Coronary artery (tissue), 2 donors: ENCODE data around the gene BLTP3B.

ENCODE experiments used
- DNase-seq: peaks from one replicate; pipeline ENCODE4 v3.0.0-alpha.2; 2017; ENCODE audit warnings: low spot score
- H3K27ac ChIP-seq, 2 donors: fragments of 200-600 bp; sonication (generic); one replicate each; pipeline ENCODE4 v1.5.1; 2016 to 2019
- H3K4me3 ChIP-seq: fragments of 200-600 bp; sonication (generic); 2 replicates; pipeline ENCODE4 v1.5.1; 2016; ENCODE audit warnings: mild to moderate bottlenecking, moderate library complexity
- CTCF ChIP-seq: fragments of 200-600 bp; sonication (generic); IDR thresholded peaks from one replicate; pipeline ENCODE4 v1.5.1; 2019; ENCODE audit warnings: antibody characterized with exemption

Gene BLTP3B

GRCh38 chr12:100138048-100138802 is 4.4 kb downstream of the BLTP3B start:
- DNase-seq: no peak
- H3K4me3 ChIP-seq: peak overlapping the region; percentile 48
- TF ChIP-seq CTCF: no peak
- peak overlapping the region in 1 of 2 donors; percentile 61 for H3K27ac ChIP-seq

- Histone ChIP-seq H3K4me3 (no peak overlapping the region), H3K27ac (no peak overlapping the region)
- TF ChIP-seq CTCF: no peak
- DNase-seq: no peak
Measured at GRCh38 chr12:100133200-100133599, 9.5 kb downstream of the BLTP3B start.

- H3K27ac ChIP-seq: no peak overlapping the region
Measured at GRCh38 chr12:100128512-100128908, 14.2 kb downstream of the BLTP3B start.

GRCh38 chr12:100127766-100128511 is 14.7 kb downstream of the BLTP3B start:
- no peak overlapping the region for H3K4me3 ChIP-seq
- no peak overlapping the region for H3K27ac ChIP-seq
- DNase-seq: no peak
- TF ChIP-seq CTCF: no peak

More at GRCh38 chr12:100128512-100128908, 14.2 kb downstream of the BLTP3B start:
- TF ChIP-seq CTCF: peak; percentile 39
- DNase-seq: no peak
- H3K4me3 ChIP-seq: no peak overlapping the region

GRCh38 chr12:100123316-100124095 is 19.2 kb downstream of the BLTP3B start:
- H3K27ac ChIP-seq: peak overlapping the region in 1 of 2 donors; percentile 46
- no peak for DNase-seq
- no peak overlapping the region for H3K4me3 ChIP-seq
- no peak for TF ChIP-seq CTCF

- DNase-seq: no peak
- no peak for TF ChIP-seq CTCF
Measured at GRCh38 chr12:100120355-100120754, 22.3 kb downstream of the BLTP3B start.

More at GRCh38 chr12:100120355-100120754, 22.3 kb downstream of the BLTP3B start:
- Histone ChIP-seq H3K4me3 (no peak overlapping the region), H3K27ac (no peak overlapping the region)
